ENCODE data around the gene LUZP2. TPM values are rescaled to one million over a fixed set of nuclear protein-coding genes. Genes with fewer than 3 reads are reported as not detected.

LUZP2 gene
- total and polyA plus RNA-seq, 9 of the 15 experiments (the other 6 are each of a cell fraction or from before 2014, with no cell fraction given): not detected

DNA sequence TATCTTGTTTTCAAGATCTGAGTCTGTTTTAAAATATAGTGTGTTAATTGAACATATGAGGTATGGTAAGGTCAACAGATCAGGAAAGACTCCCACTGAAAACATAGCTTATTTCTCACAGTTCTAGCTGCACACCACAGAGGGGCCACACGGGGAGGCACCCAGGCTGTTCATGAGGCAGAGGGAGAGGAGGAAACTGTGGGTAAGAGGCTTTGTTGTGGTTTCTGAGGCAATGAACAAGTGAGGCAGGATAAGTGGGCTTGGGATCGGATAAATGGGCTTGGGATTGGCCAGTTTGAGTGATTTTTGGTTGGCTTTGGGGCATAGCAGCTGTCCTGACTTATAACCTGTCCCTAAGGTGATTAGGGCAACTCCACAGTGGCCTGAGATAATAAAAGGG is 242.1 kb downstream of the LUZP2 start:
- H3K79me2 ChIP-seq (ENCODE audit: control insufficient read depth, insufficient read depth, low read length): no peaks in the 10 kb centered on the region
- no peaks in the 10 kb centered on the region for H3K36me3 ChIP-seq (ENCODE audit: control insufficient read depth, insufficient read depth, low read length)
- ChIA-PET POLR2A (no interaction called here), CTCF (ENCODE audit: low intra/inter-chr PET ratio) (no interaction called here)
- DNase-seq (ENCODE audit: extremely low read depth in 1 of 4, low spot score in 3 of 4) (no peak), FAIRE-seq (no peak), ATAC-seq (no peak)
- H2AFZ ChIP-seq (ENCODE audit: low read depth, low read length): no peak overlapping the region
- BruUV-seq (replicated peaks): no TSS peak
- 0% methylated on average over 2 of the region's 2 CpGs for WGBS (ENCODE audit: insufficient coverage, low coverage, missing lambda C conversion rate)
- no peaks in the 10 kb centered on the region for H3K9me3 ChIP-seq (replicated peaks; ENCODE audit: control insufficient read depth, insufficient read depth, low read depth, low read length)
- no peaks in the 10 kb centered on the region for H3K4me1 ChIP-seq (replicated peaks in 1 of 2; ENCODE audit: control insufficient read depth in 2 of 2, insufficient read depth in 2 of 2, low read length in 2 of 2)
- H4K20me1 ChIP-seq (replicated peaks; ENCODE audit: control insufficient read depth, insufficient read depth, low read length): no peaks in the 10 kb centered on the region
- H3K4me3 ChIP-seq: no peak overlapping the region
- intact Hi-C loops (cut with micrococcal nuclease) (no loop called here), in situ Hi-C loops (cut with MboI) (no loop called here)
- no peak overlapping the region for H3K27ac ChIP-seq (ENCODE audit: extremely low read depth, low read depth, low read length)
- H3K9me1 ChIP-seq (ENCODE audit: control insufficient read depth, insufficient read depth, low read length): no peaks in the 10 kb centered on the region
- H3K9ac ChIP-seq (ENCODE audit: insufficient read depth in 1 of 2, low read depth in 2 of 2, low read length in 2 of 2): no peak overlapping the region
- no peaks in the 10 kb centered on the region for H3K27me3 ChIP-seq (ENCODE audit: control insufficient read depth in 2 of 2, insufficient read depth in 2 of 2, low read length in 2 of 2)
- TF ChIP-seq, protein P1, sequence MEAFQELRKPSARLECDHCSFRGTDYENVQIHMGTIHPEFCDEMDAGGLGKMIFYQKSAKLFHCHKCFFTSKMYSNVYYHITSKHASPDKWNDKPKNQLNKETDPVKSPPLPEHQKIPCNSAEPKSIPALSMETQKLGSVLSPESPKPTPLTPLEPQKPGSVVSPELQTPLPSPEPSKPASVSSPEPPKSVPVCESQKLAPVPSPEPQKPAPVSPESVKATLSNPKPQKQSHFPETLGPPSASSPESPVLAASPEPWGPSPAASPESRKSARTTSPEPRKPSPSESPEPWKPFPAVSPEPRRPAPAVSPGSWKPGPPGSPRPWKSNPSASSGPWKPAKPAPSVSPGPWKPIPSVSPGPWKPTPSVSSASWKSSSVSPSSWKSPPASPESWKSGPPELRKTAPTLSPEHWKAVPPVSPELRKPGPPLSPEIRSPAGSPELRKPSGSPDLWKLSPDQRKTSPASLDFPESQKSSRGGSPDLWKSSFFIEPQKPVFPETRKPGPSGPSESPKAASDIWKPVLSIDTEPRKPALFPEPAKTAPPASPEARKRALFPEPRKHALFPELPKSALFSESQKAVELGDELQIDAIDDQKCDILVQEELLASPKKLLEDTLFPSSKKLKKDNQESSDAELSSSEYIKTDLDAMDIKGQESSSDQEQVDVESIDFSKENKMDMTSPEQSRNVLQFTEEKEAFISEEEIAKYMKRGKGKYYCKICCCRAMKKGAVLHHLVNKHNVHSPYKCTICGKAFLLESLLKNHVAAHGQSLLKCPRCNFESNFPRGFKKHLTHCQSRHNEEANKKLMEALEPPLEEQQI (IDR thresholded peaks at IDR 0.05): no peak
- TF ChIP-seq FIP1L1 (IDR thresholded peaks at IDR 0.05; ENCODE audit: low read depth, low read length, poor library complexity, severe bottlenecking): no peak
- TF ChIP-seq KLF10 (CRISPR knock-in tag; IDR thresholded peaks at IDR 0.05): no peak
- no peak for TF ChIP-seq SRF (CRISPR knock-in tag; IDR thresholded peaks at IDR 0.05)
- TF ChIP-seq NR2C2 (CRISPR knock-in tag; IDR thresholded peaks at IDR 0.05): no peak
- TF ChIP-seq NR2C2 (tag; IDR thresholded peaks at IDR 0.05): no peak
- no peak for TF ChIP-seq SOX6 (IDR thresholded peaks at IDR 0.05)
- TF ChIP-seq TEAD2 (tag; IDR thresholded peaks at IDR 0.05): no peak
- TF ChIP-seq MLLT1 (IDR thresholded peaks at IDR 0.05): no peak
- TF ChIP-seq ZC3H4 (CRISPR knock-in tag; IDR thresholded peaks at IDR 0.05; ENCODE audit: borderline replicate concordance): no peak
- no peak for TF ChIP-seq GTF2A2 (tag; IDR thresholded peaks at IDR 0.05)
- no peak for TF ChIP-seq ZNF444 (CRISPR knock-in tag; IDR thresholded peaks at IDR 0.05)
- no peak for TF ChIP-seq LEF1 (IDR thresholded peaks at IDR 0.05)
- TF ChIP-seq GABPB2 (CRISPR knock-in tag; conservative IDR thresholded peaks at IDR 0.05): no peak
- no peak for TF ChIP-seq RAD51 (IDR thresholded peaks at IDR 0.05; ENCODE audit: borderline replicate concordance, low read depth)
- no peak for TF ChIP-seq TOE1 (IDR thresholded peaks at IDR 0.05; ENCODE audit: borderline replicate concordance)
- TF ChIP-seq TOE1 (CRISPR knock-in tag; IDR thresholded peaks at IDR 0.05; ENCODE audit: borderline replicate concordance, low read depth): no peak
- no peak for TF ChIP-seq BMI1 (IDR thresholded peaks at IDR 0.05; ENCODE audit: low read length)
- TF ChIP-seq OTX1 (CRISPR knock-in tag; IDR thresholded peaks at IDR 0.05): no peak
- TF ChIP-seq PHF21A (IDR thresholded peaks at IDR 0.05; ENCODE audit: borderline replicate concordance, low read depth): no peak
- TF ChIP-seq, protein P2, sequence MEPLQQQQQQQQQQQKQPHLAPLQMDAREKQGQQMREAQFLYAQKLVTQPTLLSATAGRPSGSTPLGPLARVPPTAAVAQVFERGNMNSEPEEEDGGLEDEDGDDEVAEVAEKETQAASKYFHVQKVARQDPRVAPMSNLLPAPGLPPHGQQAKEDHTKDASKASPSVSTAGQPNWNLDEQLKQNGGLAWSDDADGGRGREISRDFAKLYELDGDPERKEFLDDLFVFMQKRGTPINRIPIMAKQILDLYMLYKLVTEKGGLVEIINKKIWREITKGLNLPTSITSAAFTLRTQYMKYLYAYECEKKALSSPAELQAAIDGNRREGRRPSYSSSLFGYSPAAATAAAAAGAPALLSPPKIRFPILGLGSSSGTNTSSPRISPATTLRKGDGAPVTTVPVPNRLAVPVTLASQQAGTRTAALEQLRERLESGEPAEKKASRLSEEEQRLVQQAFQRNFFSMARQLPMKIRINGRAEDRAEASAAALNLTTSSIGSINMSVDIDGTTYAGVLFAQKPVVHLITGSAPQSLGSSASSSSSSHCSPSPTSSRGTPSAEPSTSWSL (CRISPR knock-in tag; IDR thresholded peaks at IDR 0.05; ENCODE audit: borderline replicate concordance): no peak
- TF ChIP-seq GTF2E2 (tag; IDR thresholded peaks at IDR 0.05): no peak
- H3K4me2 ChIP-seq (ENCODE audit: insufficient read depth, low read length): no peak overlapping the region
